Mesodermal cell (in vitro differentiated cells): ENCODE data around the gene PPIB.

Experiments used
- H3K27ac ChIP-seq: 2 replicates; pipeline ENCODE4 v1.7.0; 2013; ENCODE audit warnings: mild to moderate bottlenecking, low read depth, low read length, moderate library complexity; ENCODE audit not compliant: severe bottlenecking
- H3K36me3 ChIP-seq: 2 replicates; pipeline ENCODE4 v1.7.1; 2013; ENCODE audit warnings: mild to moderate bottlenecking, low read length, moderate library complexity; ENCODE audit not compliant: control insufficient read depth, insufficient read depth
- H3K4me1 ChIP-seq: one replicate; pipeline ENCODE4 v1.7.1; 2013; ENCODE audit warnings: mild to moderate bottlenecking, low read length; ENCODE audit not compliant: insufficient read depth, control insufficient read depth, poor library complexity, severe bottlenecking
- H3K4me3 ChIP-seq: 2 replicates; pipeline ENCODE4 v1.7.0; 2013; ENCODE audit warnings: low read length, control low read depth, mild to moderate bottlenecking; ENCODE audit not compliant: insufficient read depth, poor library complexity, severe bottlenecking; ENCODE audit errors: extremely low read depth
- H3K9me3 ChIP-seq: 2 replicates; pipeline ENCODE4 v1.7.1; 2013; ENCODE audit warnings: mild to moderate bottlenecking, low read length, moderate library complexity; ENCODE audit not compliant: control insufficient read depth
- WGBS, 2 experiments: methylation state at CpG; one replicate each; pipeline ENCODE4 v1.1.5; 2013; ENCODE audit warnings: missing lambda C conversion rate in 2 of 2; ENCODE audit not compliant: insufficient coverage in 2 of 2; 5-methylcytosine and 5-hydroxymethylcytosine counted together

PPIB gene

DNA sequence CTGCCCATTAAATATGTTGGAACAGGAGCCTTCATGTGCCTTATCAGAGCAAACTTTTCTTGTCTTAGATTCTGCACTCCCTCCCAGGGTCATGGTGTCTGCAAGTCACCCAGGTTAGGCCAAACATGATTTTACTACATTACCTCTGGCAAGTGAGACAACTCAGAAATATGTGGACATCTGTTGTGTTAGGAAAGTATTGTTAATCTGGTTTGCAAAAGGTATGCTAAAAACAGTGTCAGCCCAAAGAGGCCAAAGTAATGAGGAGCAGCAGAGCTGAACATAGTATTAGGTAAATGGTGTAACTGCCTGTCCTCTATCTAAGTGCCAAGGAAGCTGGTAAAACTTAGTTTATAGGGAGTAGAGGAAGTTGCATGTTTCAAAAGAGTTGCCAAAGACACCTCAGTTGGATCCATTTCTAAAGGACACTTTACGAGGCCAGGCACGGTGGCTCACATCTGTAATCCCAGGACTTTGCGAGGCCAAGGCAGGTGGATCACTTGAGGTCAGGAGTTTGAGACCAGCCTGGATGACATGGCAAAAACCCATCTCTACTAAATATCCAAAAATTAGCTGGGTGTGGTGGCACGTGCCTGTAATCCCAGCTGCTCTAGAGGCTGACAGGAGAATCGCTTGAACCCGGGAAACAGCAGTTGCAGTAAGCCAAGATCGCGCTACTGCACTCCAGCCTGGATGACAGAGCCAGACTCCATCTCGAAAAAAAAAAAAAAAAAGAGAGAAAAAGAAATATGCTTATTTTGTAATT lies 22.5 kb upstream of the PPIB start:
- H3K9me3 ChIP-seq: no peaks in the 10 kb centered on the region
- 98 to 99% methylated on average over 7 to 8 of the region's 9 CpGs for WGBS, 2 experiments
- no peak overlapping the region for H3K27ac ChIP-seq
- H3K36me3 ChIP-seq: peaks cover 47% of the 10 kb centered on the region
- H3K4me1 ChIP-seq: no peaks in the 10 kb centered on the region
- no peak overlapping the region for H3K4me3 ChIP-seq

DNA sequence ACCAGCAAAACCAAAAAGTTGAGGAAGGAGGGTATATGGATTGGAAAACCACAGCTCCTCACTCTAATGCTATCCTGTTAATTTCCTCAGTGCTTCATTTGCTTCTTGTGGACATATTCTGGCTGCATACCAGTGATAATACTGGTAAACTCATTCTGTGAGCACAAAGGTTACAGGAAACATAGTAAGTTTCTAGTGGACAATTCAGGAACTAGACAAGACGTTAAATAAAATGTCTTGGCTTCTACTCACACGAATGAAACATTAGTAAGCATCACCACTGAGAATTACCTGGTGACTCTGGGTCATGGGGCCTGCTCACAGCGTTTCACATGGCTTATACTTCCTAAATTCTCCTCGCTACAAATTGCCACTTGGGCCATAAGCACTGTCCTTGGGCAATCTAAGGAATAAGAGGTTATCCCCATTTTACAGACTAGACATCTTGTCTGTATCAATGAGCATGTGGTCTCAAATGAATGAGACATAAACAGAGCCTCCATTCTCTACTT lies 20.1 kb upstream of the PPIB start:
- Histone ChIP-seq H3K4me3 (no peak overlapping the region), H3K27ac (no peak overlapping the region), H3K4me1 (no peaks in the 10 kb centered on the region), H3K9me3 (no peaks in the 10 kb centered on the region), H3K36me3 (peaks cover 59% of the 10 kb centered on the region)
- 90 to 94% methylated on average over 3 to 4 of the region's 4 CpGs for WGBS, 2 experiments

GRCh38 chr15:64180235-64180824 lies 17.5 kb upstream of the PPIB start:
- peaks cover 65% of the 10 kb centered on the region for H3K36me3 ChIP-seq

DNA sequence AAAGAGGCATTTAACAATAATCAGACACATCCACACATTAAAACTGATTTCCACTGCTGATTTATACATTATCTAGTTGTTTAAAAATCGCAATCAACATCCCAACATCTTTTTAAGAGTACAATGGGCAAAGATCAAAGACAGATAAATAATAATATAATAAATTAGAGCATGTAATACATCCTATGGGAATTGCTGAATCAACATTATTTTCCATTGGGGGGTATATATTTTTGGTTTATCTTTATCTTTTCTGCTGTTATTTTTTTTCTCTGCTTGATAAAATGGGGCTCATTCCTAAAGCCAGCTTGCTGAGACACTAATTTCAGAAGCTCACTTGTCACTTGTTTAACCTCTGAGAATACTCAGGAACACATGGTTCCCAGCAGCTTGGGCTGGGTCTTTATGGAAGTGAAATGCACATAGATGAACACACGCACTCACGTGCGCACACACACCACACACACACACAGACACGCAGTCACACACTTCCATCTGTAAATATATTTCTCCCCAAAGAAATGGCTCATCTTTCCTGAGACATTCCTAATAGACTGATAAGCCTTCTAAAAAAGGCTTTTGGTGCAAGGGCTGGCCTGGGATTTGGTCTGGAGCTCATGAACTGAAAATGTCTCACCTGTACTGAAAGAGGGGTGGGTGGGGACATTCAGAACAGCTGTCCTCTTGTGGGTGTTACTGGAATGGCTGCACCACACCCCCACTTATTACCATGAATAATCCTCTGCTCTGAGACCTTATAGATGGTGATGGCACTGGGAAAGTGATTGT lies 3.5 kb upstream of the PPIB start:
- H3K27ac ChIP-seq: no peak overlapping the region
- H3K4me1 ChIP-seq: peaks cover 10% of the 10 kb centered on the region
- peaks cover 30% of the 10 kb centered on the region for H3K36me3 ChIP-seq
- 100% methylated on average over 1 of the region's 5 CpGs; no CpG with 5 or more reads in 1 of the 2 experiments for WGBS, 2 experiments
- H3K9me3 ChIP-seq: no peaks in the 10 kb centered on the region
- no peak overlapping the region for H3K4me3 ChIP-seq

More at GRCh38 chr15:64180235-64180824, 17.5 kb upstream of the PPIB start:
- WGBS, 2 experiments: 80 to 83% methylated on average over 5 to 6 of the region's 8 CpGs
- no peaks in the 10 kb centered on the region for H3K9me3 ChIP-seq
- H3K4me1 ChIP-seq: no peaks in the 10 kb centered on the region
- peak overlapping the region; percentile 58 for H3K27ac ChIP-seq
- no peak overlapping the region for H3K4me3 ChIP-seq

DNA sequence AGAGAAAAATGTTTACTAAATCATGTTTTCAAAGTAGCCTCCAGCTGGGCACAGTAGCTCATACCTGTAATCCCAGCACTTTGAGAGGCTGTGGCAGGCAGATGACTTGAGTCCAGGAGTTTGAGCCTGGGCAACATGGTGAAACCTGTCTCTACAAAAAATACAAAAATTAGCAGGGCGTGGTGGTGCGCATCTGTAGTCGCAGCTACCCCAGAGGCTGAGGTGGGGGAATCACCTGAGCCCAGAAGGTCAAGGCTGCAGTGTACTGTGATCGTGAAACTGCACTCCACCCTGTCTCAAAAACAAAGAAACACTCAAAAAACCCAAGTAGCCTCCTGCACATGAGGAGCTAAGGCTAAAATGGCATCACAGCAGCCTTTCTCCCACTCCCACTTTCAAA lies 1.6 kb upstream of the PPIB start:
- H3K4me1 ChIP-seq: peaks cover 18% of the 10 kb centered on the region
- no peak overlapping the region for H3K4me3 ChIP-seq
- WGBS, 2 experiments: 100% methylated on average over 3 to 4 of the region's 4 CpGs
- peaks cover 30% of the 10 kb centered on the region for H3K36me3 ChIP-seq
- no peak overlapping the region for H3K27ac ChIP-seq
- H3K9me3 ChIP-seq: no peaks in the 10 kb centered on the region

DNA sequence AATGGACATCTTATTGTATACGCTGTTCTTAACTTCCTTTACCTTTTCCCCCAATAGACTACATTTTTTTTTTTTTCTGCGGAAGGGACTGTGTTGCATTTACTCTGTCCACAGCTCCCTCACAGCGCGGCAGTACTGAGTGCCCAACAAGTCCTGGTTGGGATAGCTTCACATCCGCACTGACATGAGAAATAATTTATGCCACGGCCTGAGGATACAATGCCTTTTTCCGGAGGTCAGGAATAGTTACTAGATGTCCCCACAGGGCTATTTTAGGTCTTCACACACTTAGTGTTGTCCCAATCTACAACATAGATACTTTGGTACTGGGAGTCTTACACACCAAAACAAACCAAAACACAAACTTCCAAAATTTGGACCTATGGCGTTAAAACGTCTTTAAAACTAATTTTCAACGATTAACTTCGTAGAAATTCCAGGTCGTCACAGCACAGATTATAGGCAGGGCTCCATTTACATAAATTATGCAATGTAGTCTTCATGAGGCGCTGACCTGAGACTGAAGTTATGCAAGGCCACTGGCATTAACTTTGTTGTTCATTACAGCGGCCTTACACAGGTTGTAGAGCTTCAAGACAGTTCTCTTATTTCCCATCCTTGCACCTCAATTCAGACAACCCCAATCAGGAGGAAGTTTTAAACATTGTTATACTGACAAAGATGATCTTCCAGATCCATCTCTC lies 989 bp upstream of the PPIB start:
- Histone ChIP-seq H3K4me1 (peaks cover 20% of the 10 kb centered on the region), H3K4me3 (peak overlapping the region; percentile 80), H3K9me3 (no peaks in the 10 kb centered on the region), H3K27ac (peak overlapping the region; percentile 62), H3K36me3 (peaks cover 32% of the 10 kb centered on the region)
- 72 to 76% methylated on average over 10 to 11 of the region's 14 CpGs for WGBS, 2 experiments

DNA sequence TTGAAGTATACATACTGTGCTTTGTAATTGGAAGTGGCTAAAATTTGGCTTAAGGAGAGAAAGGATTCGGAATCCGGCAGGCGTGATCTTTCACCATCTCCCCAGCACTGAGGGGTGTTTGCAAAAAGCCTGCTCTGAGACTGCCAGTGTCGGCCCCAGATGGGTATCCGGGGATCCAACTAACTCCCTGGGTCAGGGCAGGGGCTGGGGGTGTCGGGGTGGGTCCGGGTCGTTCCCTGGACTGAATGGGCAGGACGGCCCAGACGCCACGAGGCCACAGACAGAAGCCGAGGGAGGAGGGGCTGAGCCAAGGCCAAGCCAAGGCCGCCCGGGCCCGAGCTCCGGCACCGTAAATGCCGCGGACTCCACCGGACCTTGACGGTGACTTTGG lies 349 bp downstream of the PPIB start:
- no peaks in the 10 kb centered on the region for H3K9me3 ChIP-seq
- peak overlapping the region; percentile 80 for H3K4me3 ChIP-seq
- H3K4me1 ChIP-seq: peaks cover 20% of the 10 kb centered on the region
- WGBS, 2 experiments: 1 to 3% methylated on average over 18 to 20 of the region's 21 CpGs
- H3K27ac ChIP-seq: peak overlapping the region; percentile 91
- peaks cover 46% of the 10 kb centered on the region for H3K36me3 ChIP-seq

DNA sequence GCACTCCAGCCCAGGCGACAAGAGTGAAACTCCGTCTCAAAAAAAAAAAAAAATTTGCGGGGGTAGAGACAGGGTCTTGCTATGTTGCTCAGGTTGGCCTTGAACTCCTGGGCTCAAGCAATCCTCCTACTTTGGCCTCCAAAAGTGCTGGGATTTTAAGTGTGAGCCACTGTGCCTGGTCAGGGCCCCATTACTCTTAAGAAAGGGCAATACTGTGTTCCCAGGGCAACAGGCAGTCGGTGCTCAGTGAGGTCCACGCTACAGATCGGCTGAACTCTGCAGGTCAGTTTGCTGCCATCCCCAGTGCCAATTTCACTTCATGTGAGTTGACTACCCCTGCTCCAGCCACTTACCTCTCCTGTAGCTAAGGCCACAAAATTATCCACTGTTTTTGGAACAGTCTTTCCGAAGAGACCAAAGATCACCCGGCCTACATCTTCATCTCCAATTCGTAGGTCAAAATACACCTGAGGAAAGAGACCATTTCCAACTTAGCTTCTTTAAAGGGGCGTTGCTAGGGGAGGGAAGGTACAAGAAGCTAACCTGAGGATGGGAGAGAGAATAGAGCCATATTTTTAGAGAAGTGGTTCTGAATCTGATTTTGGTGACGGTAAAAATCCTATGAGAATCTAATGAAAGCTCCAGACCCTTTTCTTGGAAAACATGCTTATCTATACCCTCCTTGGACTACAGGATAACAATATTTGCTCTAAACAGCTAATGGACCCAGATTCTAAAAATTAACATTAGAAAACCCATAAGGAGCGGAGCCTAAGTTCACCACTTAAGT lies 939 bp downstream of the PPIB start:
- peak overlapping the region; percentile 91 for H3K27ac ChIP-seq
- H3K4me1 ChIP-seq: peaks cover 20% of the 10 kb centered on the region
- peaks cover 52% of the 10 kb centered on the region for H3K36me3 ChIP-seq
- WGBS, 2 experiments: 79 to 88% methylated on average over 6 to 7 of the region's 12 CpGs
- H3K4me3 ChIP-seq: peak overlapping the region; percentile 80
- no peaks in the 10 kb centered on the region for H3K9me3 ChIP-seq

DNA sequence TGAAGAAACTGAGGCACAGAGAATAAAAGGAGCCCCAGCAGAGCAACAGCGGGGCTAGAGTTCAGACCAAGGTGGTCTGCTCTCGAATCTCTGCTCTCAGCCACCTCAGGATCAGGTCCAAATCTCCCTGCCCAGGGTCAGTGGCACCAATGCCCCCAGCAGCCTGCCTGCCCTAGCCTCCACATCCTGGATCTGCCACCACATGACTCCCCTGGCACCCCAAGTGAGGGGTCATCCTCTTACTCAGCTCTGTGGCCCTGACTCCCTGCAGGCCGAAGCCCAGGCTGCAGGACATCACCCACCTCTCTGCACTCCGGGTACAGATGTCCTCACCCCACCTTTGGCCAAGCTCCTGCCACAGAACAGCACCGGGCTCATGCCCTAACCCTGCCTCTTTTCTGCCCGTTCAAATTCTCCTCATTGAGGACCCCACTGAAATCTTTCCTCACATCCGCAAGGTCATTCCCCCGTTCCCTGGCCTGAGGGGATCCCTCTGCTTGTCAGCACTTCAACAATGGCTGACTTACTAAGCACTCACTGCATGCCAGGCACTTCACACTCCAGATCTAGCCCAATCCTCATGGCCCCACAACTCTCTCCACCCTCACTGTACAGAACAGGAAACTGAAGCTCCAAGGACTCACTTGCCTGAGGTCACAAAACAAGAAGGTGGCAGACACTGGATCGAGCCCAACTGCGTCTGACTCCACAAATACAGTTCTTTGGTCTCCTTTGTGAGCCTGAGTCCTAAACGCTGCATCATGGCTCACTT lies 4.3 kb downstream of the PPIB start:
- H3K4me3 ChIP-seq: no peak overlapping the region
- no peak overlapping the region for H3K27ac ChIP-seq
- no peaks in the 10 kb centered on the region for H3K9me3 ChIP-seq
- WGBS, 2 experiments: 91 to 93% methylated on average over 11 of the region's 11 CpGs
- peaks cover 16% of the 10 kb centered on the region for H3K4me1 ChIP-seq
- H3K36me3 ChIP-seq: peaks cover 72% of the 10 kb centered on the region
